Measurements from ENCODE around the gene MUC2. TPM values are rescaled to one million over a fixed set of nuclear protein-coding genes. Genes with fewer than 3 reads are reported as not detected.

The MUC2 gene
- total RNA-seq, 4 donors from 2014 or later, result 269 to 910 (median 671) TPM

GRCh38 chr11:1104411-1105182, 29.9 kb downstream of the MUC2 start:
- no peak overlapping the region for H3K4me3 ChIP-seq
- no peaks in the 10 kb centered on the region for H3K27me3 ChIP-seq
- TF ChIP-seq POLR2AphosphoS5 (IDR thresholded peaks at IDR 0.05) (no peak), POLR2A (IDR thresholded peaks at IDR 0.05) (no peak), EP300 (IDR thresholded peaks at IDR 0.05; ENCODE audit: low read depth) (no peak), CTCF (IDR thresholded peaks at IDR 0.05) (no peak)
- H3K4me1 ChIP-seq, result no peaks in the 10 kb centered on the region
- H3K9me3 ChIP-seq, result no peaks in the 10 kb centered on the region
- no peak for DNase-seq
- intact Hi-C loops (cut with DNase I; ENCODE audit: low total_unique reads), result no loop called here
- WGBS, 2 donors (ENCODE audit: low coverage in 1 of 2), result 85% methylated on average over 22 of the region's 28 CpGs; no CpG with 5 or more reads in 1 of the 2 donors
- H3K36me3 ChIP-seq, result no peaks in the 10 kb centered on the region
- H3K27ac ChIP-seq, result no peak overlapping the region
- in situ Hi-C loops (cut with MboI; ENCODE audit: low pct_ligation_motif_present in 1 of 4, low pct_unique_long_range_greater_than_20kb in 1 of 4, low sequenced_read_pairs in 3 of 4), result no loop called here

GRCh38 chr11:1105183-1105565, 30.5 kb downstream of the MUC2 start:
- H3K9me3 ChIP-seq, result no peaks in the 10 kb centered on the region
- intact Hi-C loops (cut with DNase I; ENCODE audit: low total_unique reads), result no loop called here
- DNase-seq, result no peak

DNA sequence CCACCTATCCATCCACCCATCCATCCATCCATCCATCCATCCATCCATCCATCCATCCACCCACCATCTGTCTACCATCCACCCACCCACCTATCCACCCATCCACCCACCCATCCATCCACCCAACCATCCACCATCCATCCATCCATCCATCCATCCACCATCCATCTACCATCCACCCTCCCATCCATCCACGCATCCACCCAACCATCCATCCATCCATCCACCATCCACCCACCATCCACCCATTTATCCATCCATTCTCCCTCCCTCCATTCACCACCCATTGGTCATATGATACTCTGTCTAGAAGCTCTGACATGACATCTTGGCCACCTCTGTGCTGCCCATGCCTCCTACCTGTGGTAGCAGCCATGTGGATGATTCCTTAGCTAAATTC, 31.7 kb downstream of the MUC2 start:
- no peaks in the 10 kb centered on the region for H3K9me3 ChIP-seq
- 92 to 100% methylated on average over 1 of the region's 1 CpG for WGBS, 2 donors (ENCODE audit: low coverage in 1 of 2)
- in situ Hi-C loops (cut with MboI; ENCODE audit: low pct_ligation_motif_present in 1 of 4, low pct_unique_long_range_greater_than_20kb in 1 of 4, low sequenced_read_pairs in 3 of 4) (no loop called here), intact Hi-C loops (cut with DNase I; ENCODE audit: low total_unique reads) (no loop called here)
- no peaks in the 10 kb centered on the region for H3K36me3 ChIP-seq
- no peaks in the 10 kb centered on the region for H3K4me1 ChIP-seq
- DNase-seq, result no peak
- no peaks in the 10 kb centered on the region for H3K27me3 ChIP-seq
- no peak overlapping the region for H3K4me3 ChIP-seq
- no peak for TF ChIP-seq POLR2A (IDR thresholded peaks at IDR 0.05)
- no peak for TF ChIP-seq EP300 (IDR thresholded peaks at IDR 0.05; ENCODE audit: low read depth)
- no peak for TF ChIP-seq CTCF (IDR thresholded peaks at IDR 0.05)
- TF ChIP-seq POLR2AphosphoS5 (IDR thresholded peaks at IDR 0.05), result no peak
- no peak overlapping the region for H3K27ac ChIP-seq

More at GRCh38 chr11:1105183-1105565, 30.5 kb downstream of the MUC2 start:
- Histone ChIP-seq H3K27me3 (no peaks in the 10 kb centered on the region), H3K27ac (no peak overlapping the region), H3K36me3 (no peaks in the 10 kb centered on the region), H3K4me1 (no peaks in the 10 kb centered on the region), H3K4me3 (no peak overlapping the region)
- in situ Hi-C loops (cut with MboI; ENCODE audit: low pct_ligation_motif_present in 1 of 4, low pct_unique_long_range_greater_than_20kb in 1 of 4, low sequenced_read_pairs in 3 of 4), result no loop called here
- TF ChIP-seq POLR2AphosphoS5 (IDR thresholded peaks at IDR 0.05), result no peak
- TF ChIP-seq POLR2A (IDR thresholded peaks at IDR 0.05), result no peak
- no peak for TF ChIP-seq EP300 (IDR thresholded peaks at IDR 0.05; ENCODE audit: low read depth)
- TF ChIP-seq CTCF (IDR thresholded peaks at IDR 0.05), result no peak
- 84 to 100% methylated on average over 1 to 7 of the region's 7 CpGs for WGBS, 2 donors (ENCODE audit: low coverage in 1 of 2)

DNA sequence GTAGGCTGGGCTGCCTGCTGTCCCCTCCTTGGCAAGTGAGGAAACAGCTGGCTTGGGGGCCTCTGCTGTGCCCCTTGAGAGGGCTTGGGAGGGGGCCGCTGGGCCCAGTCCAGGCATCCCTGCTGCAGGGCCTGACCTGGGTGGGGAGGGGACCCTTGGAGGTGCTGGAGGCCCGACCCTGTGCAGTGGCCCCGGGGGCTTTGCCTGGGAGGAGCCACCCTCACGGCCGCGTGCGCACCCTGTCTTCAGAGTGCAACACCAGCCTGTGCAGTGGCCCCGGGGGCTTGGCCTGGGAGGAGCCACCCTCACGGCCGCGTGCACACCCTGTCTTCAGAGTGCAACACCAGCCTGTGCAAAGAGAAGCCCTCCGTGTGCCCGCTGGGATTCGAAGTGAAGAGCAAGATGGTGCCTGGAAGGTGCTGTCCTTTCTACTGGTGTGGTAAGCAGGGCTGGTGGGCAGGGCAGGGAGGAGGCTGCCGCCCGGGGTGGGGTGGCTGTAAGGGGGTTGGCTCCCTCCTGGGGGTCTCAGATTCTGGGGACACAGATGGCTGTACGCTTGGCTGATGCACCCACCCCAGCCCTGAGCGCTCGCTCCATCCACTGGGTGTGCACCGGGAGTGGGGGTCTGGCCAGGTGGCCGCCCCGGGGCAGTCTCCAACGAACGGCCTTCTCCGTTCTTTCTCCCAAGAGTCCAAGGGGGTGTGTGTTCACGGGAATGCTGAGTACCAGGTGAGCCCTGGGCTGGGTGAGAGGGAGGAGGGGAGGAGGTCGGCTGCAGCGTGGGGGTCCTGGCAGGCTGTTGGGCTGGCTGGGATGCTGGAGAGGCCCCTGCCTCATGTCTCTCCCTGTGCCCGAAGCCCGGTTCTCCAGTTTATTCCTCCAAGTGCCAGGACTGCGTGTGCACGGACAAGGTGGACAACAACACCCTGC, 32.9 kb downstream of the MUC2 start:
- WGBS, 2 donors (ENCODE audit: low coverage in 1 of 2), result 83% methylated on average over 26 of the region's 32 CpGs; no CpG with 5 or more reads in 1 of the 2 donors
- intact Hi-C loops (cut with DNase I; ENCODE audit: low total_unique reads), result no loop called here
- no peaks in the 10 kb centered on the region for H3K9me3 ChIP-seq
- no peaks in the 10 kb centered on the region for H3K36me3 ChIP-seq
- H3K27me3 ChIP-seq, result no peaks in the 10 kb centered on the region
- TF ChIP-seq CTCF (IDR thresholded peaks at IDR 0.05), result no peak
- TF ChIP-seq EP300 (IDR thresholded peaks at IDR 0.05; ENCODE audit: low read depth), result no peak
- TF ChIP-seq POLR2A (IDR thresholded peaks at IDR 0.05), result no peak
- no peaks in the 10 kb centered on the region for H3K4me1 ChIP-seq
- no peak overlapping the region for H3K4me3 ChIP-seq
- H3K27ac ChIP-seq, result no peak overlapping the region
- DNase-seq, result no peak
- in situ Hi-C loops (cut with MboI; ENCODE audit: low pct_ligation_motif_present in 1 of 4, low pct_unique_long_range_greater_than_20kb in 1 of 4, low sequenced_read_pairs in 3 of 4), result no loop called here
